Endothelial cell of umbilical vein (primary cell): Measurements from ENCODE around the gene PCDHGC3. TPM values are rescaled to one million over a fixed set of nuclear protein-coding genes. Genes with fewer than 3 reads are reported as not detected.

Experiments used
- BruUV-seq: library from RNA; stranded (reverse); fragments of 400-500 nt; replicated peaks from 2 replicates; lab custom pipeline; 2021; lab: Mats Ljungman, UMichigan
- CTCF ChIA-PET: fragments of 300-600, 350-600 bp; sonication (Branson Sonifier 250); formaldehyde crosslinking; loops from one replicate; lab custom pipeline; 2021; ENCODE audit warnings: antibody characterized with exemption, inconsistent platforms; lab: Charles Lee
- POLR2A ChIA-PET: fragments of 300-600, 350-600 bp; sonication (Branson Sonifier 250); formaldehyde crosslinking; loops from one replicate; lab custom pipeline; 2021; ENCODE audit warnings: antibody characterized with exemption, inconsistent platforms; lab: Charles Lee
- DNase-seq: peaks from one replicate; pipeline ENCODE4 v3.0.0-alpha.2; 2011; ENCODE audit warnings: low read depth, low spot score
- FAIRE-seq: peaks from 2 replicates; lab custom pipeline; 2011; peaks lifted over from hg19 to GRCh38; lab: Jason Lieb, UNC
- H2AFZ ChIP-seq: 2 replicates; pipeline ENCODE4 v1.6.0; 2012; ENCODE audit warnings: low read depth, low read length, control low read depth, inconsistent platforms
- H3K27ac ChIP-seq: 2 replicates; pipeline ENCODE4 v1.5.1; 2011; ENCODE audit warnings: low read depth, mild to moderate bottlenecking, control low read depth, low read length, moderate library complexity; ENCODE audit not compliant: insufficient read depth
- H3K27me3 ChIP-seq, 2 experiments: 2 replicates each; pipeline versions ENCODE4 v1.6.0 to v1.6.1; 2011; ENCODE audit warnings: low read length in 2 of 2, mixed read lengths in 1 of 2; ENCODE audit not compliant: control insufficient read depth in 2 of 2, insufficient read depth in 2 of 2
- H3K36me3 ChIP-seq, 2 experiments: 2 replicates in 1 of 2; 3 replicates in 1 of 2; pipeline ENCODE4 v1.5.1; 2011; ENCODE audit warnings: low read length in 2 of 2, mild to moderate bottlenecking in 1 of 2, moderate library complexity in 1 of 2; ENCODE audit not compliant: control insufficient read depth in 2 of 2, insufficient read depth in 2 of 2; ENCODE audit errors: extremely low read depth in 1 of 2
- H3K4me1 ChIP-seq: 3 replicates; pipeline ENCODE4 v1.5.1; 2011; ENCODE audit warnings: mild to moderate bottlenecking, low read length; ENCODE audit not compliant: control insufficient read depth, insufficient read depth; ENCODE audit errors: extremely low read depth
- H3K4me2 ChIP-seq: 2 replicates; pipeline ENCODE4 v1.6.1; 2011; ENCODE audit warnings: low read length, control low read depth, mixed read lengths; ENCODE audit not compliant: insufficient read depth
- H3K4me3 ChIP-seq, 3 experiments: fragments of 200-600 bp in 1 of 3; sonication (generic), shearing (Covaris generic) in 1 of 3; replicated peaks in 1 of 3; 2 replicates each; pipeline ENCODE4 v1.5.1; 2011 to 2016; ENCODE audit warnings: control low read depth in 3 of 3, low read length in 3 of 3, mild to moderate bottlenecking in 2 of 3, inconsistent platforms in 1 of 3, low read depth in 1 of 3, moderate library complexity in 1 of 3; ENCODE audit not compliant: insufficient read depth in 1 of 3
- H3K79me2 ChIP-seq: 2 replicates; pipeline ENCODE4 v1.6.0; 2012; ENCODE audit warnings: low read length, inconsistent platforms; ENCODE audit not compliant: control insufficient read depth, insufficient read depth
- H3K9ac ChIP-seq: replicated peaks from 2 replicates; pipeline ENCODE3; 2011; ENCODE audit warnings: low read length, control low read depth; ENCODE audit not compliant: insufficient read depth; ENCODE audit errors: extremely low read depth
- H3K9me1 ChIP-seq: replicated peaks from 3 replicates; pipeline ENCODE4 v1.6.0; 2011; ENCODE audit warnings: mild to moderate bottlenecking, low read length; ENCODE audit not compliant: control insufficient read depth, insufficient read depth; ENCODE audit errors: extremely low read depth
- H3K9me3 ChIP-seq: replicated peaks from 2 replicates; pipeline ENCODE4 v1.5.1; 2012; ENCODE audit warnings: low read length, inconsistent platforms; ENCODE audit not compliant: control insufficient read depth, insufficient read depth
- H4K20me1 ChIP-seq: replicated peaks from 2 replicates; pipeline ENCODE3; 2011; ENCODE audit warnings: mild to moderate bottlenecking, low read length; ENCODE audit not compliant: control insufficient read depth, insufficient read depth; ENCODE audit errors: extremely low read depth
- CTCF ChIP-seq, 2 donors: IDR thresholded peaks; 1 replicate in 1 of 2; 2 replicates in 1 of 2; pipeline ENCODE4 v1.5.1; 2011; ENCODE audit warnings: low read length in 2 of 2, mild to moderate bottlenecking in 2 of 2, moderate library complexity in 2 of 2, control low read depth in 1 of 2, inconsistent platforms in 1 of 2, low read depth in 1 of 2; ENCODE audit not compliant: insufficient read depth in 1 of 2; ENCODE audit errors: extremely low read depth in 1 of 2
- EZH2 ChIP-seq: IDR thresholded peaks from 2 replicates; pipeline ENCODE4 v1.6.1; 2012; ENCODE audit warnings: borderline replicate concordance, low read depth, mild to moderate bottlenecking, moderate library complexity, low read length, inconsistent platforms; ENCODE audit not compliant: severe bottlenecking
- FOS ChIP-seq: IDR thresholded peaks from 2 replicates; pipeline ENCODE4 v1.6.1; 2011; ENCODE audit warnings: mild to moderate bottlenecking, low read length, moderate library complexity, borderline replicate concordance; ENCODE audit not compliant: insufficient read depth
- GATA2 ChIP-seq: IDR thresholded peaks from 2 replicates; pipeline ENCODE4 v1.7.0; 2011; ENCODE audit warnings: low read depth, mild to moderate bottlenecking, moderate library complexity, mixed read lengths, low read length; ENCODE audit not compliant: insufficient read length, insufficient read depth
- JUN ChIP-seq: IDR thresholded peaks from 2 replicates; pipeline ENCODE4 v1.6.1; 2011; ENCODE audit warnings: borderline replicate concordance, low read depth; ENCODE audit not compliant: insufficient read length, insufficient read depth
- MAX ChIP-seq: IDR thresholded peaks from 2 replicates; pipeline ENCODE4 v1.6.1; 2011; ENCODE audit not compliant: insufficient read depth, insufficient read length
- MYC ChIP-seq: IDR thresholded peaks from one replicate; pipeline ENCODE4 v1.6.1; 2011; ENCODE audit warnings: mild to moderate bottlenecking, low read depth, low read length
- POLR2A ChIP-seq: IDR thresholded peaks from 2 replicates; pipeline ENCODE4 v1.6.1; 2012; ENCODE audit warnings: low read depth, mild to moderate bottlenecking, control low read depth, low read length
- POLR2AphosphoS5 ChIP-seq: IDR thresholded peaks from 2 replicates; pipeline ENCODE4 v1.6.1; 2012; ENCODE audit warnings: low read depth, mild to moderate bottlenecking, control low read depth, low read length, moderate library complexity; ENCODE audit not compliant: insufficient read depth
- dilution Hi-C: fragments of 300-500 bp; cut with MboI; formaldehyde crosslinking; loops from one replicate; pipeline ENCODE4 v1.15.0; 2019; ENCODE audit warnings: low sequenced_read_pairs; ENCODE audit not compliant: extremely low pct_ligation_motif_present
- intact Hi-C: fragments of 100-400 bp; cut with micrococcal nuclease; formaldehyde crosslinking; loops from one replicate; pipeline ENCODE4 v1.10.0; 2022
- polyA plus RNA-seq, 4 experiments: library from polyadenylated mRNA; depleted of rRNA in 3 of 4; stranded (reverse) in 3 of 4; unstranded in 1 of 4; fragments of >200 nt; gene quantifications; 2 replicates each; pipeline versions ENCODE4 v1.2.1 to v1.2.3, GENCODE V29; 2011 to 2012; ENCODE audit warnings: missing spikeins in 1 of 4
- total RNA-seq: library from RNA; stranded (reverse); gene quantifications from 2 replicates; pipeline ENCODE4 v1.2.3, GENCODE V29; 2021

The PCDHGC3 gene
- total and polyA plus RNA-seq, 2 donors (not counting 3 experiments of a cell fraction or from before 2014, with no cell fraction given) = 9.2 to 36.1 TPM

- Histone ChIP-seq H3K4me1 (no peaks in the 10 kb centered on the region), H3K36me3 (no peaks in the 10 kb centered on the region), H3K4me2 (no peak overlapping the region), H2AFZ (no peak overlapping the region), H3K27me3 (peaks cover 0 to 4% of the 10 kb centered on the region in 2 experiments), H3K4me3 (no peak overlapping the region), H3K9me3 (no peaks in the 10 kb centered on the region), H3K27ac (no peak overlapping the region), H3K79me2 (no peaks in the 10 kb centered on the region), H3K9me1 (no peaks in the 10 kb centered on the region), H3K9ac (no peak overlapping the region), H4K20me1 (no peaks in the 10 kb centered on the region)
- FAIRE-seq = no peak
- no TSS peak for BruUV-seq
- POLR2A ChIA-PET = no interaction called here
- no peak for TF ChIP-seq MAX
- TF ChIP-seq CTCF (IDR thresholded peaks at IDR 0.05; ENCODE audit: extremely low read depth in 1 of 2, insufficient read depth in 1 of 2, low read depth in 1 of 2, low read length in 2 of 2) = no peak
- no peak for TF ChIP-seq GATA2
- no peak for TF ChIP-seq MYC
- TF ChIP-seq FOS = no peak
- TF ChIP-seq POLR2AphosphoS5 = no peak
- no peak for TF ChIP-seq POLR2A
- TF ChIP-seq EZH2 = no peak
- no peak for TF ChIP-seq JUN
- no peak for DNase-seq
- intact Hi-C loops (no loop called here), dilution Hi-C loops (no loop called here)
- CTCF ChIA-PET = interaction anchor here (2.1 to 2.6 kb wide), 2 partner anchors 9 to 118 kb away, joined by 9 to 16 read pairs; partner anchors contain the start of gene PCDHGA12
These were observed 36.2 kb upstream of the PCDHGC3 start for GRCh38 chr5:141439411-141440141.
